GM20000 (cell line): ENCODE data around the gene LRRIQ4.

Experiments used
- DNase-seq: peaks from one replicate; pipeline ENCODE4 v3.0.0; 2012; ENCODE audit warnings: low spot score
- CTCF ChIP-seq: IDR thresholded peaks from 2 replicates; pipeline ENCODE4 v1.5.1; 2012; ENCODE audit warnings: mild to moderate bottlenecking, control low read depth; ENCODE audit errors: extremely low read depth, missing control alignments

Gene LRRIQ4

GRCh38 chr3:169861871-169862270 is 49.2 kb downstream of the LRRIQ4 start:
- no peak for TF ChIP-seq CTCF
- DNase-seq = no peak

GRCh38 chr3:169863458-169863899 is 50.8 kb downstream of the LRRIQ4 start:
- DNase-seq = peak; percentile 58
- peak; percentile 95 for TF ChIP-seq CTCF

- no peak for DNase-seq
- TF ChIP-seq CTCF = no peak
Observed at GRCh38 chr3:169864270-169864669, 51.6 kb downstream of the LRRIQ4 start.

- no peak for DNase-seq
- TF ChIP-seq CTCF = no peak
Observed at GRCh38 chr3:169865176-169865767, 52.6 kb downstream of the LRRIQ4 start.

- TF ChIP-seq CTCF = no peak
- DNase-seq = no peak
Observed at GRCh38 chr3:169867584-169868210, 55.0 kb downstream of the LRRIQ4 start.

- no peak for DNase-seq
- no peak for TF ChIP-seq CTCF
Observed at GRCh38 chr3:169868369-169868768, 55.7 kb downstream of the LRRIQ4 start.

GRCh38 chr3:169869484-169870220 is 57.0 kb downstream of the LRRIQ4 start, which contains the start of gene LRRC31:
Gene LRRC31 (minus strand): TSS chr3:169869935. CDS start chr3:169869807, 128 bp downstream.
- DNase-seq = no peak
- no peak for TF ChIP-seq CTCF
